B cell (primary cell): ENCODE measurements around the gene PSME1. TPM values are rescaled to one million over a fixed set of nuclear protein-coding genes. Genes with fewer than 3 reads are reported as not detected.

Source experiments
- ATAC-seq: fragments of 200-7000 bp; cut with Tn5 transposase; one replicate; pipeline ENCODE4 v1.10.0; 2021; ENCODE audit warnings: low read depth, mild to moderate bottlenecking, moderate number of reproducible peaks, moderate library complexity
- CTCF ChIA-PET: fragments of 350-600 bp; sonication (Branson Sonifier 250); formaldehyde crosslinking; loops from one replicate; lab custom pipeline; 2021; ENCODE audit warnings: antibody characterized with exemption, inconsistent platforms; lab: Charles Lee
- POLR2A ChIA-PET: fragments of 350-600 bp; sonication (Branson Sonifier 250); formaldehyde crosslinking; loops from one replicate; lab custom pipeline; 2021; ENCODE audit warnings: antibody characterized with exemption; lab: Charles Lee
- DNase-seq: peaks from one replicate; pipeline ENCODE4 v3.0.0; 2013
- H2AFZ ChIP-seq: 2 replicates; pipeline ENCODE4 v1.6.1; 2012; ENCODE audit warnings: mild to moderate bottlenecking, low read depth, low read length; ENCODE audit not compliant: insufficient read depth, poor library complexity, severe bottlenecking
- H3K27ac ChIP-seq, 2 donors: 1 replicate in 1 of 2; 2 replicates in 1 of 2; pipeline ENCODE4 v1.5.1; 2012 to 2013; ENCODE audit warnings: low read length in 2 of 2, mild to moderate bottlenecking in 2 of 2, moderate library complexity in 1 of 2
- H3K27me3 ChIP-seq, 4 experiments: fragments of 200-600 bp in 1 of 4; sonication (generic) in 1 of 4; replicated peaks in 1 of 4; 1 replicate in 2 of 4; 2 replicates in 2 of 4; pipeline versions ENCODE4 v1.6.1 to v1.7.0; 2013 to 2016; ENCODE audit warnings: low read length in 3 of 4, mild to moderate bottlenecking in 2 of 4, mixed read lengths in 1 of 4, moderate library complexity in 1 of 4; ENCODE audit not compliant: insufficient read depth in 4 of 4, control insufficient read depth in 3 of 4; ENCODE audit errors: control extremely low read depth in 1 of 4
- H3K36me3 ChIP-seq, 2 experiments: replicated peaks in 1 of 2; 1 replicate in 1 of 2; 2 replicates in 1 of 2; pipeline versions ENCODE4 v1.6.1 to v1.7.1; 2013; ENCODE audit warnings: low read length in 1 of 2; ENCODE audit not compliant: insufficient read depth in 2 of 2, control insufficient read depth in 1 of 2; ENCODE audit errors: control extremely low read depth in 1 of 2, extremely low read depth in 1 of 2
- H3K4me1 ChIP-seq, 2 donors: fragments of 200-600 bp in 1 of 2; sonication (generic) in 1 of 2; 1 replicate in 1 of 2; 2 replicates in 1 of 2; pipeline versions ENCODE4 v1.5.1 to v1.6.1; 2013 to 2017; ENCODE audit warnings: low read length in 2 of 2; ENCODE audit not compliant: control insufficient read depth in 2 of 2, insufficient read depth in 2 of 2
- H3K4me2 ChIP-seq: replicated peaks from 2 replicates; pipeline ENCODE3; 2012; ENCODE audit warnings: mild to moderate bottlenecking, low read depth, low read length; ENCODE audit not compliant: poor library complexity, severe bottlenecking
- H3K4me3 ChIP-seq, 5 experiments: fragments of 200-600 bp in 1 of 5; sonication (generic) in 1 of 5; 1 replicate in 3 of 5; 2 replicates in 2 of 5; pipeline versions ENCODE4 v1.5.1 to v1.7.0; 2011 to 2016; ENCODE audit warnings: low read length in 4 of 5, mild to moderate bottlenecking in 4 of 5, low read depth in 2 of 5, control low read depth in 1 of 5, moderate library complexity in 1 of 5; ENCODE audit not compliant: insufficient read depth in 1 of 5; ENCODE audit errors: control extremely low read depth in 1 of 5, extremely low read depth in 1 of 5
- H3K79me2 ChIP-seq: fragments of 200-600 bp; sonication (generic); one replicate; pipeline ENCODE4 v1.6.0; 2016; ENCODE audit warnings: low read length; ENCODE audit not compliant: control insufficient read depth, insufficient read depth
- H3K9ac ChIP-seq: fragments of 200-600 bp; sonication (generic); 2 replicates; pipeline ENCODE4 v1.6.1; 2017; ENCODE audit warnings: mild to moderate bottlenecking, low read length, moderate library complexity
- H3K9me3 ChIP-seq, 3 donors: one replicate each; pipeline versions ENCODE4 v1.6.1 to v1.7.1; 2013; ENCODE audit warnings: low read length in 2 of 3; ENCODE audit not compliant: control insufficient read depth in 2 of 3, insufficient read depth in 1 of 3; ENCODE audit errors: control extremely low read depth in 1 of 3
- H4K20me1 ChIP-seq: 2 replicates; pipeline ENCODE4 v1.6.0; 2012; ENCODE audit warnings: mild to moderate bottlenecking, low read length; ENCODE audit not compliant: insufficient read depth, control insufficient read depth, poor library complexity, severe bottlenecking
- H3K27ac Mint-ChIP-seq: one replicate; pipeline ENCODE4 v1.8.0; 2021; ENCODE audit warnings: mixed read lengths
- H3K27me3 Mint-ChIP-seq: one replicate; pipeline ENCODE4 v1.8.0; 2021; ENCODE audit warnings: mixed read lengths
- H3K4me1 Mint-ChIP-seq: one replicate; pipeline ENCODE4 v1.8.0; 2021; ENCODE audit warnings: mixed read lengths
- H3K4me3 Mint-ChIP-seq: one replicate; pipeline ENCODE4 v1.8.0; 2021; ENCODE audit warnings: mixed read lengths
- H3K9me3 Mint-ChIP-seq: one replicate; pipeline ENCODE4 v1.8.0; 2022; ENCODE audit warnings: mixed read lengths; ENCODE audit not compliant: insufficient read depth
- CTCF ChIP-seq: fragments of 200-600 bp; IDR thresholded peaks from one replicate; pipeline ENCODE4 v1.8.0; 2022; ENCODE audit warnings: antibody characterized with exemption, mild to moderate bottlenecking
- EZH2 ChIP-seq: IDR thresholded peaks from 2 replicates; pipeline ENCODE4 v1.6.1; 2012; ENCODE audit warnings: borderline replicate concordance, low read depth, mild to moderate bottlenecking, moderate library complexity, low read length; ENCODE audit not compliant: insufficient read depth, poor library complexity, severe bottlenecking
- WGBS: methylation state at CpG from one replicate; pipeline ENCODE4 v1.1.5; 2013; ENCODE audit warnings: missing lambda C conversion rate; ENCODE audit not compliant: insufficient coverage; 5-methylcytosine and 5-hydroxymethylcytosine counted together
- intact Hi-C: fragments of 100-400 bp; cut with micrococcal nuclease; formaldehyde crosslinking; loops from one replicate; pipeline ENCODE4 v1.10.0; 2022
- polyA plus RNA-seq: library from polyadenylated mRNA; depleted of rRNA; stranded (reverse); fragments of >200 nt; gene quantifications from 2 replicates; pipeline ENCODE4 v1.2.3, GENCODE V29; 2012
- total RNA-seq, 2 donors: library from RNA; stranded (reverse); fragments of 120-200 nt in 1 of 2; gene quantifications; 1 replicate in 1 of 2; 2 replicates in 1 of 2; pipeline versions ENCODE4 v1.2.3 to v1.2.4, GENCODE V29; 2013 to 2022

PSME1 gene
- total and polyA plus RNA-seq, 2 donors (not counting 1 experiment from before 2014, with no cell fraction given) = 237 to 257 TPM

GRCh38 chr14:24116128-24116814, 19.7 kb upstream of the PSME1 start:
- H3K9me3 ChIP-seq = no peaks in the 10 kb centered on the region
- peaks cover 26% of the 10 kb centered on the region for H3K4me1 Mint-ChIP-seq
- H3K36me3 ChIP-seq = peaks cover 5 to 44% of the 10 kb centered on the region in 2 experiments
- no peaks in the 10 kb centered on the region for H3K9me3 Mint-ChIP-seq
- H3K27ac ChIP-seq = peak overlapping the region in 1 of 2 donors; percentile 100
- 93% methylated on average over 3 of the region's 6 CpGs for WGBS
- ATAC-seq = no peak
- peak overlapping the region in 3 of 5 experiments; percentile 88 to 99 (median 91) for H3K4me3 ChIP-seq
- ChIA-PET POLR2A (interaction anchor here (0.6 to 2.9 kb wide), 5 partner anchors 17 to 77 kb away, joined by 3 to 49 read pairs (median 5); partner anchors contain the start of gene PSME1), CTCF (interaction anchor here (1.1 to 4.1 kb wide), 11 partner anchors 9 to 192 kb away, joined by 3 to 37 read pairs (median 5); partner anchors contain the start of genes CIDEB, EMC9, IRF9 and PSME1)
- H3K27ac Mint-ChIP-seq = no peak overlapping the region
- H3K4me3 Mint-ChIP-seq = peak overlapping the region; percentile 93
- H3K4me2 ChIP-seq = peak overlapping the region; percentile 95
- TF ChIP-seq EZH2 (no peak), CTCF (no peak)
- no peak for DNase-seq
- no peaks in the 10 kb centered on the region for H3K27me3 Mint-ChIP-seq
- peaks cover 13% of the 10 kb centered on the region for H4K20me1 ChIP-seq
- H3K9ac ChIP-seq = peak overlapping the region; percentile 98
- H3K27me3 ChIP-seq = no peaks in the 10 kb centered on the region
- no peak overlapping the region for H2AFZ ChIP-seq
- peaks cover 17 to 25% of the 10 kb centered on the region in 2 donors for H3K4me1 ChIP-seq
- intact Hi-C loops = loop anchor here (10.0 kb wide), 1 partner anchor 561 kb away; the partner anchor contains the start of genes THTPA and ZFHX2
- peaks cover 30% of the 10 kb centered on the region for H3K79me2 ChIP-seq

DNA sequence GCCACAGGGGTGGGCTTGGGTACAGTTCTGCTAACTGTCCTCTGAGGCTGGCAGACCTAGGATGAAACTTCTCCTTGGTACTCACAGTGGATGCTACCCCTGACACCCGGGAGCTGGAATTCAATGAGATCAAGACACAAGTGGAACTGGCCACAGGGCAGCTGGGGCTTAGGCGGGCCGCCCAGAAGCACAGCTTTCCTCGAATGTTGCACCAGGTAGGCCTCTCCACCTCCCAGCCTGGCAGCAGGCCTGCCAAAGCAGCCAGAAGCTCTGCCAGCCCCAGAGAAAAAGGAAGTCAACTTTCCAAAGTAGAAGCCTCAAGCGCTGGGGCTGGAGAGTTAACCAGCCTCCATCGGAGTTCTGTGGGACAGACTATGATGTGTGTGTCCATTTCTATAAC, 18.8 kb upstream of the PSME1 start:
- peaks cover 5 to 49% of the 10 kb centered on the region in 2 experiments for H3K36me3 ChIP-seq
- H4K20me1 ChIP-seq = peaks cover 13% of the 10 kb centered on the region
- H3K4me1 ChIP-seq = peaks cover 17 to 25% of the 10 kb centered on the region in 2 donors
- Mint-ChIP-seq H3K27me3 (no peaks in the 10 kb centered on the region), H3K4me1 (peaks cover 26% of the 10 kb centered on the region), H3K27ac (no peak overlapping the region), H3K9me3 (no peaks in the 10 kb centered on the region), H3K4me3 (no peak overlapping the region)
- TF ChIP-seq CTCF (no peak), EZH2 (no peak)
- no peak overlapping the region for H2AFZ ChIP-seq
- no peak overlapping the region for H3K9ac ChIP-seq
- no peaks in the 10 kb centered on the region for H3K9me3 ChIP-seq
- ChIA-PET POLR2A (interaction anchor here (0.6 to 0.9 kb wide), 4 partner anchors 18 to 76 kb away, joined by 3 to 5 read pairs (median 4); partner anchors contain the start of gene PSME1), CTCF (interaction anchor here (1.2 to 4.1 kb wide), 6 partner anchors 8 to 191 kb away, joined by 3 to 28 read pairs (median 4); partner anchors contain the start of genes CIDEB, EMC9, PSME1 and PSME2)
- H3K27me3 ChIP-seq = no peaks in the 10 kb centered on the region
- no peak overlapping the region for H3K27ac ChIP-seq
- DNase-seq (no peak), ATAC-seq (no peak)
- 100% methylated on average over 4 of the region's 6 CpGs for WGBS
- no peak overlapping the region for H3K4me2 ChIP-seq
- no peak overlapping the region for H3K4me3 ChIP-seq
- intact Hi-C loops = loop anchor here (10.0 kb wide), 1 partner anchor 562 kb away; the partner anchor contains the start of genes THTPA and ZFHX2
- H3K79me2 ChIP-seq = peaks cover 29% of the 10 kb centered on the region
